Gastroesophageal sphincter (tissue), 3 donors: ENCODE data around the gene FBXL12.

Source experiments
- EP300 ChIP-seq: sonication (generic); formaldehyde crosslinking; IDR thresholded peaks from one replicate; pipeline ENCODE4 v1.6.1; 2017; ENCODE audit warnings: antibody characterized with exemption, mild to moderate bottlenecking
- POLR2A ChIP-seq, 2 donors: fragments of 450-650 bp; IDR thresholded peaks; one replicate each; pipeline ENCODE4 v1.6.1; 2017; ENCODE audit warnings: antibody characterized with exemption in 2 of 2, mild to moderate bottlenecking in 2 of 2, moderate library complexity in 1 of 2
- TF ChIP-seq, protein P1 (sequence below), 4 experiments: fragments of 200-600 bp in 2 of 4; fragments of 450-650 bp in 2 of 4; sonication (generic) in 1 of 4; IDR thresholded peaks; one replicate each; pipeline ENCODE4 v1.5.1; 2017 to 2019; ENCODE audit warnings: antibody characterized with exemption in 4 of 4, mild to moderate bottlenecking in 2 of 4, moderate library complexity in 2 of 4

DNA sequence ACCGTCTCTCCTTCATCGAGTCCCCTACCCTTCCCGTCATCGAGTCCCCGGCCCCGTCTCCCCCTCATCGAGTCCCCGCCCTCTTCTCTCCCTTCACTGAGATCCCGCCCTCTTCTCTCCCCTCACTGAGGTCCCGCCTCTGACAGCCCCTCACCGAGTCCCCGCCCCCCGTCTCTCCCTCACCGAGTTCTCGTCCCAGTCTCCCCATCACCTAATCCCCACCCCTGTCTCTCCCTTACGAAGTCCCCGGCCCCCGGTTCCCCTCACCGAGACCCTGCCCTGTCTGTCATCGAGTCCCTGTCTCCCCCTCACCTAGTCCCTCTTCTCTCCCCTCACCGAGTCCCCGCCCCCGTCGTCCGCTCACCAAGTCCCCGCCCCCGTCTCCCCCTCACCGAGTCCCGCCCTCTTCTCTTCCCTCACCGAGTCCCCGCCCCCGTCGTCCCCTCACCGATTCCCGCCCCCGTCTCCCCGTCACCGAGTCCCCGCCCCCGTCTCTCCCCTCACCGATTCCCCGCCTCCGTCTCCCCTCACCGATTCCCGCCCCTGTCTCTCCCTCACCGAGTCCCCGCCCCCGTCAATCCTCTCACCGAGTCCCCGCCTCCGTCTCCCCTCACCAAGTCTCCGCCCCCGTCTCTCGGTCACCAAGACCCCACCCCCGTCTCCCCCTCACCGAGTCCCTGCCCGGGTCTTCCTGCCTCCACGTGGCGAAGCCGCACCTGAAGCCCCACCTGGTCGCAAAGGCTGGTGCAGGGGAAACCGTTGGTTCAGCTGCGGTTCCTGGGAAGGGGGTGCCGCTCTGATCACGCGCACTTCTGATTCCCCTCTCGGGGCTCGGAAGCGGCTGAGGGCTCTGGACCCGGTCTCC lies 26.4 kb downstream of the FBXL12 start:
- TF ChIP-seq, protein P1, sequence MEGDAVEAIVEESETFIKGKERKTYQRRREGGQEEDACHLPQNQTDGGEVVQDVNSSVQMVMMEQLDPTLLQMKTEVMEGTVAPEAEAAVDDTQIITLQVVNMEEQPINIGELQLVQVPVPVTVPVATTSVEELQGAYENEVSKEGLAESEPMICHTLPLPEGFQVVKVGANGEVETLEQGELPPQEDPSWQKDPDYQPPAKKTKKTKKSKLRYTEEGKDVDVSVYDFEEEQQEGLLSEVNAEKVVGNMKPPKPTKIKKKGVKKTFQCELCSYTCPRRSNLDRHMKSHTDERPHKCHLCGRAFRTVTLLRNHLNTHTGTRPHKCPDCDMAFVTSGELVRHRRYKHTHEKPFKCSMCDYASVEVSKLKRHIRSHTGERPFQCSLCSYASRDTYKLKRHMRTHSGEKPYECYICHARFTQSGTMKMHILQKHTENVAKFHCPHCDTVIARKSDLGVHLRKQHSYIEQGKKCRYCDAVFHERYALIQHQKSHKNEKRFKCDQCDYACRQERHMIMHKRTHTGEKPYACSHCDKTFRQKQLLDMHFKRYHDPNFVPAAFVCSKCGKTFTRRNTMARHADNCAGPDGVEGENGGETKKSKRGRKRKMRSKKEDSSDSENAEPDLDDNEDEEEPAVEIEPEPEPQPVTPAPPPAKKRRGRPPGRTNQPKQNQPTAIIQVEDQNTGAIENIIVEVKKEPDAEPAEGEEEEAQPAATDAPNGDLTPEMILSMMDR (IDR thresholded peaks at IDR 0.05): peak in 1 of 4 experiments; percentile 25
- TF ChIP-seq POLR2A (IDR thresholded peaks at IDR 0.05) (no peak), EP300 (no peak)
